Daoy (cell line): ENCODE results near the gene CCDC188. TPM values are rescaled to one million over a fixed set of nuclear protein-coding genes. Genes with fewer than 3 reads are reported as not detected.

Experiments
- DNase-seq: peaks from one replicate; pipeline ENCODE4 v3.0.0-alpha.2; 2015; ENCODE audit warnings: low read depth
- total RNA-seq: library from RNA; depleted of rRNA; stranded (reverse); fragments of >200 nt; shearing (Covaris generic); gene quantifications from 2 replicates; pipeline ENCODE4 v1.2.3, GENCODE V29; 2014

The CCDC188 gene
- total RNA-seq, 1 experiment from 2014 or later: 0.51 TPM

- no peak for DNase-seq
These were observed 15.6 kb downstream of the CCDC188 start for GRCh38 chr22:20135265-20135664.

- no peak for DNase-seq
These were observed 16.8 kb downstream of the CCDC188 start for GRCh38 chr22:20133930-20134549.

GRCh38 chr22:20132686-20133246 is 18.1 kb downstream of the CCDC188 start:
- no peak for DNase-seq

GRCh38 chr22:20131859-20132685 is 18.8 kb downstream of the CCDC188 start:
- no peak for DNase-seq

GRCh38 chr22:20131597-20131858 is 19.3 kb downstream of the CCDC188 start, which contains the start of gene ZDHHC8:
ZDHHC8 (plus strand) TSS chr22:20131804; CDS start chr22:20131948, 144 bp downstream.
- no peak for DNase-seq

GRCh38 chr22:20130731-20131596 is 19.9 kb downstream of the CCDC188 start:
- DNase-seq: peak; percentile 69

GRCh38 chr22:20130319-20130718 is 20.5 kb downstream of the CCDC188 start:
- no peak for DNase-seq

GRCh38 chr22:20129747-20130014 is 21.2 kb downstream of the CCDC188 start:
- DNase-seq: no peak

- DNase-seq: peak; percentile 54
These were observed 21.7 kb downstream of the CCDC188 start for GRCh38 chr22:20128902-20129746.

- DNase-seq: no peak
These were observed 22.3 kb downstream of the CCDC188 start for GRCh38 chr22:20128619-20128901.

- no peak for DNase-seq
These were observed 22.8 kb downstream of the CCDC188 start for GRCh38 chr22:20127869-20128618.

GRCh38 chr22:20127318-20127868 is 23.5 kb downstream of the CCDC188 start:
- no peak for DNase-seq

- no peak for DNase-seq
These were observed 24.4 kb downstream of the CCDC188 start for GRCh38 chr22:20126284-20127029.

GRCh38 chr22:20125201-20126174 is 25.4 kb downstream of the CCDC188 start:
- no peak for DNase-seq

GRCh38 chr22:20124083-20124787 is 26.6 kb downstream of the CCDC188 start:
- no peak for DNase-seq

GRCh38 chr22:20123366-20124082 is 27.3 kb downstream of the CCDC188 start:
- no peak for DNase-seq

GRCh38 chr22:20121856-20122415 is 28.9 kb downstream of the CCDC188 start:
- no peak for DNase-seq
